ENCODE results near the gene MTSS2.

Gene MTSS2

GRCh38 chr16:70685938-70686375, at the start of gene MTSS2:
Gene MTSS2, minus strand, starts transcription at chr16:70686053. Its CDS starts 262 bp downstream, at chr16:70685791.
- DNase-seq (ENCODE audit: low read depth) = no peak

GRCh38 chr16:70735141-70735979, 49.5 kb upstream of the MTSS2 start:
- no peak for DNase-seq (ENCODE audit: low read depth)

GRCh38 chr16:70734522-70735095, 48.8 kb upstream of the MTSS2 start:
- DNase-seq (ENCODE audit: low read depth) = no peak

GRCh38 chr16:70730944-70731343, 45.1 kb upstream of the MTSS2 start:
- DNase-seq (ENCODE audit: low read depth) = no peak

GRCh38 chr16:70730031-70730430, 44.2 kb upstream of the MTSS2 start:
- no peak for DNase-seq (ENCODE audit: low read depth)

GRCh38 chr16:70729292-70729691, 43.4 kb upstream of the MTSS2 start:
- no peak for DNase-seq (ENCODE audit: low read depth)

- DNase-seq (ENCODE audit: low read depth) = no peak
These were observed 42.3 kb upstream of the MTSS2 start for GRCh38 chr16:70728150-70728549.

- no peak for DNase-seq (ENCODE audit: low read depth)
These were observed 41.1 kb upstream of the MTSS2 start for GRCh38 chr16:70726892-70727361.

GRCh38 chr16:70725912-70726828, 40.3 kb upstream of the MTSS2 start:
- no peak for DNase-seq (ENCODE audit: low read depth)

- DNase-seq (ENCODE audit: low read depth) = no peak
These were observed 39.4 kb upstream of the MTSS2 start for GRCh38 chr16:70725024-70725911.

GRCh38 chr16:70724146-70725023, 38.5 kb upstream of the MTSS2 start:
- no peak for DNase-seq (ENCODE audit: low read depth)

- no peak for DNase-seq (ENCODE audit: low read depth)
These were observed 37.9 kb upstream of the MTSS2 start for GRCh38 chr16:70723740-70724145.

- no peak for DNase-seq (ENCODE audit: low read depth)
These were observed 35.5 kb upstream of the MTSS2 start for GRCh38 chr16:70721202-70721963.

GRCh38 chr16:70720425-70721201, 34.8 kb upstream of the MTSS2 start:
- no peak for DNase-seq (ENCODE audit: low read depth)

GRCh38 chr16:70717065-70717464, 31.2 kb upstream of the MTSS2 start:
- DNase-seq (ENCODE audit: low read depth) = no peak

- DNase-seq (ENCODE audit: low read depth) = no peak
These were observed 30.1 kb upstream of the MTSS2 start for GRCh38 chr16:70715860-70716357.

GRCh38 chr16:70715055-70715858, 29.4 kb upstream of the MTSS2 start:
- DNase-seq (ENCODE audit: low read depth) = peak; percentile 97

Measured in HS-5 (cell line).